ENCODE data around the gene ACO1. TPM values are rescaled to one million over a fixed set of nuclear protein-coding genes. Genes with fewer than 3 reads are reported as not detected.

The ACO1 gene
- total RNA-seq: 10 to 100 TPM; 16.7 to 20.7 (median 18.8) TPM
- polyA plus RNA-seq: 1 to 10 TPM; 3.8 to 8.8 (median 5.6) TPM
- long read RNA-seq, donor 1, full-length matches to known transcripts: 2 of 2 reads
- long read RNA-seq, donor 1, partial matches to known transcripts: 0 of 2 reads
- long read RNA-seq, donor 1, other reads (novel, unspliced or antisense): 0 of 2 reads
- long read RNA-seq, donor 2, full-length matches to known transcripts: 5 of 11 reads
- long read RNA-seq, donor 2, partial matches to known transcripts: 6 of 11 reads
- long read RNA-seq, donor 2, other reads (novel, unspliced or antisense): 0 of 11 reads

DNA sequence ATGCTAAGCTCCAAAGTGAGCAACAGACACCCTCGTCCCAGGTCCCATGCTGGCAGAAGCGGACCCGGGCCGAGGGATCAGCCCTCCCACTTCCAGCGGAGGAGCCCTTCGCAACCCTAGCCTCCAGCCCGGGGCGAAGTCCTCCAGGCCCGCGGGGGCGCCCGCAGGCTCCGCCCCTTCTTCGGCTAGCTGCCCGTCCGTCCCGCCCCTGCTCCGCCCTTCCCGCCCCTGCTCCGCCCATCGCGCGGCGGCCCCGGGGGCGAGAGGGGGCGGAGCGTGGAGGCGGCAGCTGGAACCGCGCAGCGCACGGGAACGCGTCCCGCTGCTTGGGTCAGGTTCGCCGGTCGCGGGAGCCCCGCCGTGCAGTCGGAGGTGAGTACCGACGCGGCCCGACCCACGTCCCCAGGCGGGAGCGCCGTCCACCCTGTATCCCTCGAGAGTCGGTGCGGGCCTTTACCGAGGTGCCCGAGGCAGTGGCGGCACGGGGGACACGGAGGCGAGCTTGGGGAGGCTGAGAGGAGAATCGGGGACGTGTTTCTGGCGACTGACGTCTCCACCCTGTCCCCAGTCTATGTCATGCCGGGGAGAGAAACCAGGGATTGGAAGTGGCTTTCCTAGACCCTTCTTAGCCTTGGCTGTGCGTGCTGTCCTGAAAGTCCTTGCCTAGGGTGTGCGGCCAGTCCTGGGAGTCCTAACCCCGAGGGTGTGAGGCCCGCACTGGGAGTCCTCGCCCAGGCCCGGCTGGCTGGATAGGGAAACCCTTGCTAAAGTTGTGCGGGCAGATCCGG, at the start of gene ACO1:
ACO1 (plus strand) TSS at position 280 of the 788 bp plus-strand sequence. CDS start 20,864 bp downstream, outside the sequence.
- H3K9me3 ChIP-seq: no peaks in the 10 kb centered on the region
- intact Hi-C loops (cut with DNase I; ENCODE audit: low total_unique reads): no loop called here

DNA sequence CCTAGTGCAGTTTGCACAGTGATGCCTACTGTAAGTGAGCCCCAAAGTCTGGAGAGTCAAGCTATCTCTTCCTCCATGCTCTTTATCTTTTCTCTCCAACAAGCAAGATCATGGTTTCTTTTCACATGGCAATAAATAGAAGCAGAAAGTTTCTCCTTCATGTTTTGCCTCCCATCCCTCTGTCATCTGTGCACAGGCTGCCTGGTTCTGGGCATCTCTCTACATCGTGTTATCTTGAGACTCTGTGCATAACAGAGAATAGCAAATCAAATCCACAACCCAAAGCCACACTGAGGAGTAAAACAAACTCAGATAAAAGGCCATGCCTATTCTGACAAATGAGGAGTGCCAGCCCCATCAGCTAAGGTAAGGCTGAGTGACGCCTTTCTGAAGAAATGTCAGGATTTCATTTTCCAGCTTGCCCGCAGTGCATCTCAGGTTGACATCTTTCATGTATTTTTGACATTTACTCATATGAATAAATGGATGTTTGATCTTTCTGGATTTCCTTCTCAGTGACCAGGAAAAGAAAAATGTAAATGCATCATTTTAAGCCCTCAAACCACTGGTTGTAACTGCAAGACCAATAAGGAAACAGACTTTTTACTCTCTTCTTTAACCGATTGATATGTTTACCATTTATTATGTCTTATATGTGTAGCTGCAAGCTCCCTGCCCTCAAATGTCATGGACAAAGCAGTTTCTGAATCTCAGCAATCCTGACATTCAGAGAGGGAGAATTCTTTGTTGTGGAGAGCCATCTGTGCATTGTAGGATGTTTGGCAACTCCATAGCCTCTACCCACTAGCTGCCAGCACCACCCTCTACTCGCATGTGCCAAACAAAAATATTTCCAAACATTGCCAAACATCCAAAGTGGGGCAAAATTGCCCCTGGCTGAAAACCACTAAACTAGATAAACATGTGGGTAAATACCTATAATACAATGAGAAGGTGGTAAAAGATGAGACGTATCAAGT, 49.2 kb upstream of the ACO1 start:
- WGBS, 5 donors: 79 to 91% (median 84%) methylated on average over 6 of the region's 6 CpGs
- Histone ChIP-seq H3K36me3 (no peaks in the 10 kb centered on the region), H3K9me3 (no peaks in the 10 kb centered on the region), H3K4me3 (no peak overlapping the region), H3K27me3 (replicated peaks in 1 of 7) (no peaks in the 10 kb centered on the region), H3K27ac (no peak overlapping the region), H3K4me1 (no peaks in the 10 kb centered on the region)
- TF ChIP-seq, protein P1, sequence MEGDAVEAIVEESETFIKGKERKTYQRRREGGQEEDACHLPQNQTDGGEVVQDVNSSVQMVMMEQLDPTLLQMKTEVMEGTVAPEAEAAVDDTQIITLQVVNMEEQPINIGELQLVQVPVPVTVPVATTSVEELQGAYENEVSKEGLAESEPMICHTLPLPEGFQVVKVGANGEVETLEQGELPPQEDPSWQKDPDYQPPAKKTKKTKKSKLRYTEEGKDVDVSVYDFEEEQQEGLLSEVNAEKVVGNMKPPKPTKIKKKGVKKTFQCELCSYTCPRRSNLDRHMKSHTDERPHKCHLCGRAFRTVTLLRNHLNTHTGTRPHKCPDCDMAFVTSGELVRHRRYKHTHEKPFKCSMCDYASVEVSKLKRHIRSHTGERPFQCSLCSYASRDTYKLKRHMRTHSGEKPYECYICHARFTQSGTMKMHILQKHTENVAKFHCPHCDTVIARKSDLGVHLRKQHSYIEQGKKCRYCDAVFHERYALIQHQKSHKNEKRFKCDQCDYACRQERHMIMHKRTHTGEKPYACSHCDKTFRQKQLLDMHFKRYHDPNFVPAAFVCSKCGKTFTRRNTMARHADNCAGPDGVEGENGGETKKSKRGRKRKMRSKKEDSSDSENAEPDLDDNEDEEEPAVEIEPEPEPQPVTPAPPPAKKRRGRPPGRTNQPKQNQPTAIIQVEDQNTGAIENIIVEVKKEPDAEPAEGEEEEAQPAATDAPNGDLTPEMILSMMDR (IDR thresholded peaks at IDR 0.05 in 8 of 11, conservative IDR thresholded peaks at IDR 0.05 in 3 of 11): no peak
- TF ChIP-seq POLR2A (IDR thresholded peaks at IDR 0.05) (no peak), POLR2AphosphoS5 (IDR thresholded peaks at IDR 0.05) (no peak)
- no peak for DNase-seq
- intact Hi-C loops (cut with DNase I; ENCODE audit: low total_unique reads): no loop called here

More for the DNA sequence above, at the start of gene ACO1:
- Histone ChIP-seq H3K36me3 (no peaks in the 10 kb centered on the region), H3K27ac (peak within 1 kb of the TSS; percentile 75 to 89 (median 86)), H3K4me3 (peak within 1 kb of the TSS; percentile 67 to 95 (median 80)), H3K4me1 (peaks cover 10 to 55% (median 30%) of the 10 kb centered on the region in 6 donors), H3K27me3 (replicated peaks in 1 of 7) (peaks cover 0 to 29% (median 0%) of the 10 kb centered on the region in 7 donors)
- TF ChIP-seq POLR2AphosphoS5 (IDR thresholded peaks at IDR 0.05) (peak; percentile 90 to 95 (median 93)), POLR2A (IDR thresholded peaks at IDR 0.05) (peak in 1 of 3 donors; percentile 49)
- TF ChIP-seq, protein P1 (IDR thresholded peaks at IDR 0.05 in 8 of 11, conservative IDR thresholded peaks at IDR 0.05 in 3 of 11): peak in 4 of 11 experiments; percentile 18 to 39 (median 22)
- 1 to 4% (median 1%) methylated on average over 27 to 73 of the region's 73 CpGs for WGBS, 5 donors
- DNase-seq: peak; percentile 96

DNA sequence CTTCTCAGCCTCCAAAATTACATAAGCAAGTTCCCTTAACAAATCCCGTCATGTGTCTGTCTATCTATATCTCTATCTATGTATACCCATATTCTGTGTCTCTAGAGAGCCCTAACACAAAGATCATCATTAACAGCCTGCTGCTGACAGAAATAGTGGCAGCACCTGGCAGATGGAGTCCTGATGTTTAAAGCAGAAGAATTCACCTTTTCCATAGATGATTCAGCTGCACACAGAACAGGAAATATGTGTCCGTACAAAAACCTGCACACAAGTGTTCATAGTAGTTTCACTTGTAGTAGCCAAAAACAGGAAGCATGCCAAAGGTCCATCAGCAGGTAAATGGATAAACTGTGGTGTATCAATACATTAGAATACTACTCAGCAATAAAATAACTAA, 45.0 kb upstream of the ACO1 start:
- Histone ChIP-seq H3K27ac (no peak overlapping the region), H3K9me3 (no peaks in the 10 kb centered on the region), H3K27me3 (replicated peaks in 1 of 7) (no peaks in the 10 kb centered on the region), H3K36me3 (no peaks in the 10 kb centered on the region), H3K4me1 (peaks cover 0 to 3% (median 0%) of the 10 kb centered on the region in 6 donors), H3K4me3 (no peak overlapping the region)
- no peak for TF ChIP-seq POLR2AphosphoS5 (IDR thresholded peaks at IDR 0.05)
- TF ChIP-seq, protein P1 (IDR thresholded peaks at IDR 0.05 in 8 of 11, conservative IDR thresholded peaks at IDR 0.05 in 3 of 11): no peak
- no peak for TF ChIP-seq POLR2A (IDR thresholded peaks at IDR 0.05)
- 58 to 74% (median 68%) methylated on average over 2 of the region's 2 CpGs for WGBS, 5 donors
- intact Hi-C loops (cut with DNase I; ENCODE audit: low total_unique reads): no loop called here
- no peak for DNase-seq

Data from spleen (tissue), 13 donors.